HCT116 (cell line): Measurements from ENCODE around the gene FPR2.

Source experiments
- CEBPB ChIP-seq: IDR thresholded peaks from 2 replicates; pipeline ENCODE4 v1.6.1; 2012; ENCODE audit warnings: low read depth
- EZH2 ChIP-seq: fragments of 200-600 bp; sonication (generic); IDR thresholded peaks from 2 replicates; pipeline ENCODE4 v1.6.1; 2017; ENCODE audit warnings: antibody characterized with exemption, mixed run types
- JUND ChIP-seq: IDR thresholded peaks from 2 replicates; pipeline ENCODE4 v1.6.1; 2012
- POLR2A ChIP-seq: IDR thresholded peaks from 2 replicates; pipeline ENCODE4 v1.7.0; 2011; ENCODE audit warnings: borderline replicate concordance; ENCODE audit not compliant: insufficient read depth, insufficient read length; ENCODE audit errors: extremely low read depth
- TF ChIP-seq, protein P1 (sequence below), 3 experiments: fragments of 200-600 bp in 1 of 3; sonication (generic) in 1 of 3; IDR thresholded peaks in 2 of 3; conservative IDR thresholded peaks in 1 of 3; 2 replicates each; pipeline ENCODE4 v1.5.1; 2012 to 2017; ENCODE audit warnings: low read depth in 2 of 3, low read length in 2 of 3, antibody characterized with exemption in 1 of 3, borderline replicate concordance in 1 of 3, control low read depth in 1 of 3, mild to moderate bottlenecking in 1 of 3, mixed read lengths in 1 of 3, mixed run types in 1 of 3, moderate library complexity in 1 of 3; ENCODE audit not compliant: insufficient read depth in 1 of 3

DNA sequence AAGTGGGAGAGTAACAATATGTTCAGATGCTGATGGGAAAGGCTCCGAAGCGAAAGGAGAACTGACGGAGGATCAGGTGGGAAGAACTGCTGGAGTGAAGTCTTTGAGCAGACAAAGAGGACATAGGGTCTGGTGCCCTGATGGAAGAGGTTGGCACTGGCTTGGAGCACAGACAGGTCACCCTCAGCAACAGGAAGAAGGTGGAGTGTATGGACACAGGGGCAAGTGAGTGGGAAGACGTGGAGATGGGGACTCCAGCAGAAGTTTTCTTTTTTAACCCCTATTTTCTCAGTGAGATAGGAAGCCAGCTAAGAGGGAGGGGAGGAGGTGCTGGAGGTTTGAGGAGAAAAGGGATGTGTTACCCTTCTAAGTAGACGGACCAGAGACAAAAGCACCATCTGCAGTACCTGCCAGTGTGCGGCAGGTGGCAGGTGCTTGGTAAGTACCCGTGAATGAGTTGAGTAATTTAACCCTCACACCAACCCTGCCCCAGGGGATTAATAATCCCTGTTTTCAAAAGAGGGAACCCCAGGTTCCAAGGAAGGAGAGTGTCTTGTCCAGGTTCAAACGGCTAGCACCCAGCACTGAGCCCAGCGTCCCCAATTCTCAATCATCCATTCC is 48.4 kb upstream of the FPR2 start:
- TF ChIP-seq POLR2A = no peak
- TF ChIP-seq, protein P1, sequence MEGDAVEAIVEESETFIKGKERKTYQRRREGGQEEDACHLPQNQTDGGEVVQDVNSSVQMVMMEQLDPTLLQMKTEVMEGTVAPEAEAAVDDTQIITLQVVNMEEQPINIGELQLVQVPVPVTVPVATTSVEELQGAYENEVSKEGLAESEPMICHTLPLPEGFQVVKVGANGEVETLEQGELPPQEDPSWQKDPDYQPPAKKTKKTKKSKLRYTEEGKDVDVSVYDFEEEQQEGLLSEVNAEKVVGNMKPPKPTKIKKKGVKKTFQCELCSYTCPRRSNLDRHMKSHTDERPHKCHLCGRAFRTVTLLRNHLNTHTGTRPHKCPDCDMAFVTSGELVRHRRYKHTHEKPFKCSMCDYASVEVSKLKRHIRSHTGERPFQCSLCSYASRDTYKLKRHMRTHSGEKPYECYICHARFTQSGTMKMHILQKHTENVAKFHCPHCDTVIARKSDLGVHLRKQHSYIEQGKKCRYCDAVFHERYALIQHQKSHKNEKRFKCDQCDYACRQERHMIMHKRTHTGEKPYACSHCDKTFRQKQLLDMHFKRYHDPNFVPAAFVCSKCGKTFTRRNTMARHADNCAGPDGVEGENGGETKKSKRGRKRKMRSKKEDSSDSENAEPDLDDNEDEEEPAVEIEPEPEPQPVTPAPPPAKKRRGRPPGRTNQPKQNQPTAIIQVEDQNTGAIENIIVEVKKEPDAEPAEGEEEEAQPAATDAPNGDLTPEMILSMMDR (IDR thresholded peaks at IDR 0.05 in 2 of 3, conservative IDR thresholded peaks at IDR 0.05 in 1 of 3; ENCODE audit: borderline replicate concordance in 1 of 3, insufficient read depth in 1 of 3, low read depth in 2 of 3, low read length in 2 of 3) = peak; percentile 57 to 73 (median 69); a peak in 5 of 6 replicates
- TF ChIP-seq JUND = no peak
- TF ChIP-seq EZH2 = no peak
- TF ChIP-seq CEBPB = no peak
